ENCODE results near the gene NSUN6.

DNA sequence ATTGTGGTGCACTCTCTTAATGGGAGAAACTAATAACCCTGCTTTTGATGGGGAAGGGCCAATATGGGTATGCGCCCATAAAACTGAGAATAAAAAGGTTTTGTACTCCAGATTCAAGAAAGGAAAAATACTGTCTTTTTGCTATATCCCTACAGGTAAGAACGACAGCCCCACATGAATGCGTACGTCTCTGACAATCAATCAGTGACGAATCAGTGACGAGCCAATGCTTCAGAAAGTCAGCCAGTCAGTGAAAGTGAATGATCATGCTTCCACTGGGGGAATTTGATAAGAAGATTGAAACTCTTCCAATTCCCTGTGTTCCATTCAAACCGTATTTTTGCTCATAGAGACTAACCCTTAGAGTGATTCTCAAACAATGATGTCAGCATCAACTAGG lies 34.2 kb upstream of the NSUN6 start:
- TF ChIP-seq CTCF (IDR thresholded peaks at IDR 0.05): no peak
- TF ChIP-seq POLR2A (IDR thresholded peaks at IDR 0.05): no peak

All from testis (tissue), 2 donors.